HepG2 (cell line): Measurements from ENCODE around the gene CCS. TPM values are rescaled to one million over a fixed set of nuclear protein-coding genes. Genes with fewer than 3 reads are reported as not detected.

Source experiments
- ATAC-seq: fragments of 200-7000 bp; cut with Tn5 transposase; 3 replicates; pipeline ENCODE4 v1.9.1; 2020; ENCODE audit warnings: mild to moderate bottlenecking, moderate library complexity
- BruUV-seq: library from RNA; stranded (reverse); fragments of 400-500 nt; replicated peaks from 2 replicates; lab custom pipeline; 2021; lab: Mats Ljungman, UMichigan
- CTCF ChIA-PET: fragments of 300-600 bp; formaldehyde crosslinking; extraction: SDS; loops from one replicate; lab custom pipeline; 2021; ENCODE audit warnings: low total read pairs, inconsistent platforms, low intra/inter-chr PET ratio; lab: Yijun Ruan, JAX
- POLR2A ChIA-PET: fragments of 350-600 bp; sonication (Branson Sonifier 250); formaldehyde crosslinking; loops from one replicate; lab custom pipeline; 2020; ENCODE audit warnings: antibody characterized with exemption, inconsistent platforms; lab: Yijun Ruan, JAX
- DNase-seq: peaks from one replicate; pipeline ENCODE4 v3.0.0-alpha.2; 2015; ENCODE audit warnings: low spot score
- FAIRE-seq: peaks from 3 replicates; lab custom pipeline; 2011; peaks lifted over from hg19 to GRCh38; lab: Jason Lieb, UNC
- H2AFZ ChIP-seq: one replicate; pipeline ENCODE4 v1.6.1; 2011; ENCODE audit warnings: low read length, inconsistent platforms
- H3K27ac ChIP-seq: fragments of 300-600 bp; 3 replicates; pipeline ENCODE4 v1.8.0; 2011; ENCODE audit warnings: mixed run types, mild to moderate bottlenecking, mixed read lengths, low read length, inconsistent platforms; ENCODE audit not compliant: insufficient read depth; ENCODE audit errors: extremely low read length
- H3K27me3 ChIP-seq, 2 experiments: fragments of 200-600 bp in 1 of 2; 2 replicates in 1 of 2; 3 replicates in 1 of 2; pipeline versions ENCODE4 v1.6.0 to v1.8.0; 2011; ENCODE audit warnings: low read length in 2 of 2, mild to moderate bottlenecking in 2 of 2, moderate library complexity in 2 of 2, inconsistent platforms in 1 of 2; ENCODE audit not compliant: insufficient read depth in 2 of 2, control insufficient read depth in 1 of 2
- H3K36me3 ChIP-seq, 2 experiments: fragments of 200-600 bp in 1 of 2; replicated peaks in 1 of 2; 2 replicates in 1 of 2; 3 replicates in 1 of 2; pipeline versions ENCODE4 v1.5.1 to v1.8.0; 2011; ENCODE audit warnings: low read length in 2 of 2, inconsistent platforms in 1 of 2; ENCODE audit not compliant: insufficient read depth in 2 of 2, control insufficient read depth in 1 of 2
- H3K4me1 ChIP-seq: 2 replicates; pipeline ENCODE4 v1.5.1; 2012; ENCODE audit warnings: low read length, inconsistent platforms; ENCODE audit not compliant: insufficient read depth
- H3K4me2 ChIP-seq: 2 replicates; pipeline ENCODE4 v1.6.0; 2011; ENCODE audit warnings: low read depth, low read length, inconsistent platforms
- H3K4me3 ChIP-seq, 3 experiments: fragments of 200-600 bp in 1 of 3; sonication (generic), shearing (Covaris generic) in 1 of 3; replicated peaks in 1 of 3; 2 replicates each; pipeline ENCODE4 v1.5.1; 2011 to 2016; ENCODE audit warnings: low read length in 3 of 3, inconsistent platforms in 2 of 3, low read depth in 2 of 3, mild to moderate bottlenecking in 2 of 3, control low read depth in 1 of 3, mixed read lengths in 1 of 3; ENCODE audit not compliant: insufficient read depth in 1 of 3
- H3K79me2 ChIP-seq: one replicate; pipeline ENCODE4 v1.6.1; 2011; ENCODE audit warnings: low read length, inconsistent platforms; ENCODE audit not compliant: insufficient read depth
- H3K9ac ChIP-seq: 2 replicates; pipeline ENCODE4 v1.6.0; 2011; ENCODE audit warnings: mild to moderate bottlenecking, low read depth, low read length, inconsistent platforms; ENCODE audit not compliant: insufficient read depth
- H3K9me3 ChIP-seq: 2 replicates; pipeline ENCODE4 v1.5.1; 2012; ENCODE audit warnings: mild to moderate bottlenecking, low read length
- H4K20me1 ChIP-seq: 2 replicates; pipeline ENCODE4 v1.6.0; 2011; ENCODE audit warnings: inconsistent platforms, mild to moderate bottlenecking, low read length, moderate library complexity; ENCODE audit not compliant: insufficient read depth
- CENPT ChIP-seq: sonication (generic); formaldehyde crosslinking; IDR thresholded peaks from 2 replicates; pipeline ENCODE4 v1.8.0; 2022; ENCODE audit warnings: low read depth, mild to moderate bottlenecking, moderate library complexity, missing genetic modification reagents
- FOXO1 ChIP-seq: sonication (generic); formaldehyde crosslinking; IDR thresholded peaks from 2 replicates; pipeline ENCODE4 v1.4.0; 2020; ENCODE audit warnings: missing genetic modification reagents
- HMG20A ChIP-seq: IDR thresholded peaks from 2 replicates; pipeline ENCODE4 v1.6.1; 2016; ENCODE audit warnings: borderline replicate concordance
- HMGXB4 ChIP-seq, 2 experiments: sonication (generic) in 1 of 2; formaldehyde crosslinking in 1 of 2; IDR thresholded peaks; 2 replicates each; pipeline versions ENCODE4 v1.4.0 to v1.6.1; 2018 to 2020; ENCODE audit warnings: missing genetic modification reagents in 2 of 2, borderline replicate concordance in 1 of 2, low read depth in 1 of 2, mild to moderate bottlenecking in 1 of 2, missing biosample characterization in 1 of 2
- HOXA3 ChIP-seq: sonication (generic); formaldehyde crosslinking; IDR thresholded peaks from 2 replicates; pipeline ENCODE4 v1.5.0; 2020; ENCODE audit warnings: missing genetic modification reagents
- MTF1 ChIP-seq: sonication (generic); formaldehyde crosslinking; IDR thresholded peaks from 2 replicates; pipeline ENCODE4 v1.5.0; 2020; ENCODE audit warnings: missing genetic modification reagents
- ZNF468 ChIP-seq: sonication (generic); formaldehyde crosslinking; IDR thresholded peaks from 2 replicates; pipeline ENCODE4 v1.8.0; 2022; ENCODE audit warnings: mild to moderate bottlenecking, moderate library complexity, missing genetic modification reagents
- ZNF629 ChIP-seq: sonication (generic); formaldehyde crosslinking; conservative IDR thresholded peaks from 2 replicates; pipeline ENCODE4 v1.5.0; 2020; ENCODE audit warnings: missing genetic modification reagents
- ZNF660 ChIP-seq: sonication (generic); formaldehyde crosslinking; IDR thresholded peaks from 2 replicates; pipeline ENCODE4 v1.5.1; 2020; ENCODE audit warnings: mild to moderate bottlenecking, low read depth, missing genetic modification reagents, borderline replicate concordance
- WGBS: methylation state at CpG from one replicate; pipeline ENCODE4 v1.1.6; 2017; ENCODE audit warnings: low lambda C conversion rate; 5-methylcytosine and 5-hydroxymethylcytosine counted together
- in situ Hi-C: cut with HindIII; loops from 2 replicates; pipeline ENCODE4 v1.10.0; 2017; ENCODE audit warnings: low pct_unique_long_range_greater_than_20kb; ENCODE audit not compliant: extremely low pct_ligation_motif_present
- intact Hi-C: fragments of 100-400 bp; cut with micrococcal nuclease; formaldehyde crosslinking; loops from one replicate; pipeline ENCODE4 v1.10.0; 2022; ENCODE audit not compliant: unreplicated experiment
- polyA plus RNA-seq, 8 experiments: library from polyadenylated mRNA; depleted of rRNA in 3 of 8; stranded (reverse) in 7 of 8; unstranded in 1 of 8; fragments of >200 nt; fragmentation: Illumina TruSeq in 4 of 8; extraction: Trizol in 4 of 8; gene quantifications; 2 replicates each; pipeline versions ENCODE4 v1.2.1 to v1.2.3, GENCODE V29; 2011 to 2016; ENCODE audit warnings: low read depth in 4 of 8, missing spikeins in 1 of 8, mixed read lengths in 1 of 8; ENCODE audit not compliant: insufficient read depth in 1 of 8
- total RNA-seq, 5 experiments: library from RNA; depleted of rRNA; stranded (reverse); fragments of >200 nt; fragmentation: Illumina TruSeq; extraction: Trizol; gene quantifications; 2 replicates each; pipeline ENCODE4 v1.2.3, GENCODE V29; 2016; ENCODE audit warnings: low read depth in 1 of 5
- TF ChIP-seq, protein P1 (sequence below), 2 experiments: IDR thresholded peaks; 2 replicates each; pipeline ENCODE4 v1.6.1; 2011 to 2012; ENCODE audit warnings: low read length in 2 of 2, borderline replicate concordance in 1 of 2, low read depth in 1 of 2, mild to moderate bottlenecking in 1 of 2, moderate library complexity in 1 of 2
- TF ChIP-seq, protein P2 (sequence below): sonication (generic); formaldehyde crosslinking; IDR thresholded peaks from 2 replicates; pipeline ENCODE4 v1.4.0; 2020; ENCODE audit warnings: mild to moderate bottlenecking, missing genetic modification reagents, borderline replicate concordance
- TF ChIP-seq, protein P3 (sequence below): sonication (generic); formaldehyde crosslinking; IDR thresholded peaks from 2 replicates; pipeline ENCODE4 v1.5.0; 2020; ENCODE audit warnings: missing genetic modification reagents

Gene CCS
- total and polyA plus RNA-seq, 2 of the 13 experiments (the other 11 are each of a cell fraction or from before 2014, with no cell fraction given), result 25.4 to 44.6 TPM

DNA sequence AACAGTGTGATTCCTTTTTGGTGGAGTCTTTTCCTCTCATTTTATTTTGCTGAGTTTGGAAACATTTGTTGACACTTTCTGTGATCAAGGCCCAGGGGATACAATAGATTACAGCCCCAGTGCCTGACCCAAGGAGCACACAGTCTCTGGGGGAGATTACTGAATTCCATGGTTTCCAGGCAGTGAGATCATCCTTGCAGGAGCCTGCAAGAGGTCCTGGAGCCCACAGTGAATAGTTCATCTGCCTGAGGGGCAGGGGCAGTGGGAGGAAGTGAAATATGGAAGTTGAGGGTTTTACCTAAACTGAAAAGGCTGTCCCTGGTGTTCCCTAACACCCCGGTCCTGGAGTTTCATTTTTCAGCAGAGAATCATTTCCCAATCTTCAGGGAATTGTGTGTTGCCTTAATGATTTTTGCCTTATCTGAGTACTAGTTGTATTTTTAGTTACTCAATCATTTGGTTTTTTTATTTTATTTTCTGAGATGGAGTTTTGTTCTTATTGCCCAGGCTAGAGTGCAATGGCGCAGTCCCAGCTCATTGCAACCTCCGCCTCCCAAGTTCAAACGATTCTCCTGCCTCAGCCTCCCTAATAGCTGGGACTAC is 7.7 kb downstream of the CCS start (continued):
- TF ChIP-seq, protein P1, sequence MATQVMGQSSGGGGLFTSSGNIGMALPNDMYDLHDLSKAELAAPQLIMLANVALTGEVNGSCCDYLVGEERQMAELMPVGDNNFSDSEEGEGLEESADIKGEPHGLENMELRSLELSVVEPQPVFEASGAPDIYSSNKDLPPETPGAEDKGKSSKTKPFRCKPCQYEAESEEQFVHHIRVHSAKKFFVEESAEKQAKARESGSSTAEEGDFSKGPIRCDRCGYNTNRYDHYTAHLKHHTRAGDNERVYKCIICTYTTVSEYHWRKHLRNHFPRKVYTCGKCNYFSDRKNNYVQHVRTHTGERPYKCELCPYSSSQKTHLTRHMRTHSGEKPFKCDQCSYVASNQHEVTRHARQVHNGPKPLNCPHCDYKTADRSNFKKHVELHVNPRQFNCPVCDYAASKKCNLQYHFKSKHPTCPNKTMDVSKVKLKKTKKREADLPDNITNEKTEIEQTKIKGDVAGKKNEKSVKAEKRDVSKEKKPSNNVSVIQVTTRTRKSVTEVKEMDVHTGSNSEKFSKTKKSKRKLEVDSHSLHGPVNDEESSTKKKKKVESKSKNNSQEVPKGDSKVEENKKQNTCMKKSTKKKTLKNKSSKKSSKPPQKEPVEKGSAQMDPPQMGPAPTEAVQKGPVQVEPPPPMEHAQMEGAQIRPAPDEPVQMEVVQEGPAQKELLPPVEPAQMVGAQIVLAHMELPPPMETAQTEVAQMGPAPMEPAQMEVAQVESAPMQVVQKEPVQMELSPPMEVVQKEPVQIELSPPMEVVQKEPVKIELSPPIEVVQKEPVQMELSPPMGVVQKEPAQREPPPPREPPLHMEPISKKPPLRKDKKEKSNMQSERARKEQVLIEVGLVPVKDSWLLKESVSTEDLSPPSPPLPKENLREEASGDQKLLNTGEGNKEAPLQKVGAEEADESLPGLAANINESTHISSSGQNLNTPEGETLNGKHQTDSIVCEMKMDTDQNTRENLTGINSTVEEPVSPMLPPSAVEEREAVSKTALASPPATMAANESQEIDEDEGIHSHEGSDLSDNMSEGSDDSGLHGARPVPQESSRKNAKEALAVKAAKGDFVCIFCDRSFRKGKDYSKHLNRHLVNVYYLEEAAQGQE (IDR thresholded peaks at IDR 0.05; ENCODE audit: borderline replicate concordance in 1 of 2, low read depth in 1 of 2, low read length in 2 of 2), result no peak
- TF ChIP-seq FOXO1 (CRISPR knock-in tag), result no peak
- TF ChIP-seq, protein P2, sequence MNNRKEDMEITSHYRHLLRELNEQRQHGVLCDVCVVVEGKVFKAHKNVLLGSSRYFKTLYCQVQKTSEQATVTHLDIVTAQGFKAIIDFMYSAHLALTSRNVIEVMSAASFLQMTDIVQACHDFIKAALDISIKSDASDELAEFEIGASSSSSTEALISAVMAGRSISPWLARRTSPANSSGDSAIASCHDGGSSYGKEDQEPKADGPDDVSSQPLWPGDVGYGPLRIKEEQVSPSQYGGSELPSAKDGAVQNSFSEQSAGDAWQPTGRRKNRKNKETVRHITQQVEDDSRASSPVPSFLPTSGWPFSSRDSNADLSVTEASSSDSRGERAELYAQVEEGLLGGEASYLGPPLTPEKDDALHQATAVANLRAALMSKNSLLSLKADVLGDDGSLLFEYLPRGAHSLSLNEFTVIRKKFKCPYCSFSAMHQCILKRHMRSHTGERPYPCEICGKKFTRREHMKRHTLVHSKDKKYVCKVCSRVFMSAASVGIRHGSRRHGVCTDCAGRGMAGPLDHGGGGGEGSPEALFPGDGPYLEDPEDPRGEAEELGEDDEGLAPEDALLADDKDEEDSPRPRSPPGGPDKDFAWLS (CRISPR knock-in tag), result no peak
- TF ChIP-seq, protein P3, sequence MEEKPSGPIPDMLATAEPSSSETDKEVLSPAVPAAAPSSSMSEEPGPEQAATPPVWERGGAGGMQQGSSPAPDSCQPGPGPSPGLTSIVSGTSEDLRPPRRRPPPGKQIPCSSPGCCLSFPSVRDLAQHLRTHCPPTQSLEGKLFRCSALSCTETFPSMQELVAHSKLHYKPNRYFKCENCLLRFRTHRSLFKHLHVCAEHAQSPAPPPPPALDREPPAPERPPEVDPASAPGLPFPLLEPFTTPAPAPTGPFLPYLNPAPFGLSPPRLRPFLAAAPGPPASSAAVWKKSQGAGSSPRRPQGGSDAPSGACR (CRISPR knock-in tag), result no peak

DNA sequence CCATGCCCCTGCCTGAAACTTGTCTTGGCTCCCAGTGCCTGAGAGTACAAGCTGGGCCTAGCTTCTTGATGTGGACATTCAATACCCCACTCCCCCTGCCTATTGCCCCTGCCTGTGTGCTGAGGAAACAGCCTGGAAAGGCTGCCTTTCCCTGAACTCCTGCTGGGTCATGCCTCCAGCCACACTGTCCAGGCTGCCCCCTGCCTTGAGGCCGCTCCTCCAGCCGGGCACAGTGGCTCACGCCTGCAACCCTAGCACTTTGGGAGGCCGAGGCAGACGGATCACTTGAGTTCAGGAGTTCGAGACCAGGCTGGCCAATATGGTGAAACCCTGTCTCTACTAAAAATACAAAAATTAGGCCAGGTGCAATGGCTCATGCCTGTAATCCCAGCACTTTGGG is 10.1 kb downstream of the CCS start:
- Histone ChIP-seq H3K79me2 (no peaks in the 10 kb centered on the region), H3K27ac (no peak overlapping the region), H3K9me3 (no peaks in the 10 kb centered on the region), H3K4me2 (no peak overlapping the region), H4K20me1 (no peaks in the 10 kb centered on the region), H3K36me3 (peaks cover 11 to 41% of the 10 kb centered on the region in 2 experiments), H3K9ac (no peak overlapping the region), H3K27me3 (no peaks in the 10 kb centered on the region), H2AFZ (no peak overlapping the region), H3K4me1 (peaks cover 19% of the 10 kb centered on the region), H3K4me3 (no peak overlapping the region)
- CTCF ChIA-PET, result no interaction called here
- ATAC-seq, result no peak
- POLR2A ChIA-PET, result interaction anchor here (0.9 to 1.4 kb wide), 3 partner anchors 10 to 35 kb away, joined by 3 to 5 read pairs (median 4); partner anchors contain the start of genes CCDC87, CCS and RBM4
- WGBS, result 92% methylated on average over 4 of the region's 6 CpGs
- in situ Hi-C loops (no loop called here), intact Hi-C loops (no loop called here)
- no TSS peak for BruUV-seq
- FAIRE-seq, result no peak
- DNase-seq, result no peak
- TF ChIP-seq CENPT (CRISPR knock-in tag) (no peak), ZNF660 (no peak), HMGXB4 (CRISPR knock-in tag; IDR thresholded peaks at IDR 0.05; ENCODE audit: borderline replicate concordance in 1 of 2, low read depth in 1 of 2) (no peak), HOXA3 (no peak), MTF1 (CRISPR knock-in tag) (no peak), ZNF468 (CRISPR knock-in tag) (no peak), ZNF629 (CRISPR knock-in tag) (no peak), HMG20A (CRISPR knock-in tag) (no peak)
